Gastroesophageal sphincter (tissue), 3 donors: ENCODE measurements around the gene CELA3A.
"Not testable (repeated sequence)": the region's sequence is repeated elsewhere in the genome, so short reads cannot be mapped to it uniquely, and the experiment has no call there.

ENCODE experiments used
- POLR2A ChIP-seq, 2 donors: fragments of 450-650 bp; IDR thresholded peaks; one replicate each; pipeline ENCODE4 v1.6.1; 2017; ENCODE audit warnings: antibody characterized with exemption in 2 of 2, mild to moderate bottlenecking in 2 of 2, moderate library complexity in 1 of 2
- POLR2AphosphoS5 ChIP-seq: sonication (generic); formaldehyde crosslinking; IDR thresholded peaks from one replicate; pipeline ENCODE4 v1.6.1; 2017; ENCODE audit warnings: antibody characterized with exemption
- TF ChIP-seq, protein P1 (sequence below), 4 experiments: fragments of 200-600 bp in 2 of 4; fragments of 450-650 bp in 2 of 4; sonication (generic) in 1 of 4; IDR thresholded peaks; one replicate each; pipeline ENCODE4 v1.5.1; 2017 to 2019; ENCODE audit warnings: antibody characterized with exemption in 4 of 4, mild to moderate bottlenecking in 2 of 4, moderate library complexity in 2 of 4

DNA sequence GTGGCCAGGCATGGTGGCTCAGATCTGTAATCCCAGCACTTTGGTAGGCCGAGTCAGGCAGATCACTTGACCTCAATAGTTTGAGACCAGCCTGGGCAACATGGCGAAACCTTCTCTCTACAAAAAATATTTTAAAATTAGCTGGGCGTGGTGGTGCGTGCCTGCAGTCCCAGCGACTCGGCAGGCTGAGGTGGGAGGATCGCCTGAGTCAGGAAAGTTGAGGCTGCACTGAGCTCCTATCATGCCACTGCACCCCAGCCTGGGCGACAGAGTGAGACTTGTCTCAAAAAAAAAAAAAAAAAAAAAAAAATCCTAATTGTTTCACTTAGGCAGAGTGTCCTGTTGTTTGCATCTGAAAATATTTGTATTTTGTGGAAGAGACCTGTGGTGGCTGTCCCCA, 6.7 kb upstream of the CELA3A start:
- TF ChIP-seq, protein P1, sequence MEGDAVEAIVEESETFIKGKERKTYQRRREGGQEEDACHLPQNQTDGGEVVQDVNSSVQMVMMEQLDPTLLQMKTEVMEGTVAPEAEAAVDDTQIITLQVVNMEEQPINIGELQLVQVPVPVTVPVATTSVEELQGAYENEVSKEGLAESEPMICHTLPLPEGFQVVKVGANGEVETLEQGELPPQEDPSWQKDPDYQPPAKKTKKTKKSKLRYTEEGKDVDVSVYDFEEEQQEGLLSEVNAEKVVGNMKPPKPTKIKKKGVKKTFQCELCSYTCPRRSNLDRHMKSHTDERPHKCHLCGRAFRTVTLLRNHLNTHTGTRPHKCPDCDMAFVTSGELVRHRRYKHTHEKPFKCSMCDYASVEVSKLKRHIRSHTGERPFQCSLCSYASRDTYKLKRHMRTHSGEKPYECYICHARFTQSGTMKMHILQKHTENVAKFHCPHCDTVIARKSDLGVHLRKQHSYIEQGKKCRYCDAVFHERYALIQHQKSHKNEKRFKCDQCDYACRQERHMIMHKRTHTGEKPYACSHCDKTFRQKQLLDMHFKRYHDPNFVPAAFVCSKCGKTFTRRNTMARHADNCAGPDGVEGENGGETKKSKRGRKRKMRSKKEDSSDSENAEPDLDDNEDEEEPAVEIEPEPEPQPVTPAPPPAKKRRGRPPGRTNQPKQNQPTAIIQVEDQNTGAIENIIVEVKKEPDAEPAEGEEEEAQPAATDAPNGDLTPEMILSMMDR (IDR thresholded peaks at IDR 0.05) = not testable (repeated sequence)
- not testable (repeated sequence) for TF ChIP-seq POLR2A (IDR thresholded peaks at IDR 0.05); POLR2AphosphoS5
